H1 (cell line): ENCODE data around the gene TNS1. TPM values are rescaled to one million over a fixed set of nuclear protein-coding genes. Genes with fewer than 3 reads are reported as not detected.

Source experiments
- ATF2 ChIP-seq: IDR thresholded peaks from 2 replicates; pipeline ENCODE4 v1.6.1; 2012; ENCODE audit warnings: low read length, inconsistent platforms
- JUN ChIP-seq: IDR thresholded peaks from 2 replicates; pipeline ENCODE4 v1.6.1; 2011; ENCODE audit warnings: low read depth, mild to moderate bottlenecking, improper control_type of control experiment, low read length
- KDM5A ChIP-seq: fragments of 200-600 bp; IDR thresholded peaks from 2 replicates; pipeline ENCODE4 v1.7.1; 2012; ENCODE audit warnings: mild to moderate bottlenecking, low read length, inconsistent platforms, mixed read lengths
- NRF1 ChIP-seq: IDR thresholded peaks from 2 replicates; pipeline ENCODE4 v1.6.1; 2011; ENCODE audit warnings: mild to moderate bottlenecking, low read depth, low read length, improper control_type of control experiment
- SIX5 ChIP-seq: IDR thresholded peaks from 2 replicates; pipeline ENCODE4 v1.6.1; 2011; ENCODE audit warnings: mild to moderate bottlenecking, low read depth, low read length
- polyA plus RNA-seq, 7 experiments: library from polyadenylated mRNA; depleted of rRNA in 3 of 7; stranded (reverse) in 5 of 7; unstranded in 2 of 7; fragments of >200 nt in 5 of 7; fragments of 200-250 nt in 2 of 7; gene quantifications; 1 replicate in 5 of 7; 2 replicates in 1 of 7; 4 replicates in 1 of 7; pipeline versions ENCODE4 v1.2.1 to v1.2.3, GENCODE V29; 2011 to 2013; ENCODE audit warnings: missing spikeins in 2 of 7, mixed read lengths in 2 of 7
- total RNA-seq: library from RNA; stranded (reverse); fragmentation: NEBNext Ultra II Directional; extraction: Animal tissue kit (Norgen Biotek cat#: 25700); gene quantifications from 2 replicates; pipeline ENCODE4 v1.2.1, GENCODE V29; 2021

The TNS1 gene
- total and polyA plus RNA-seq, 2 of the 8 experiments (the other 6 are each of a cell fraction or from before 2014, with no cell fraction given): 1.5 to 5.1 TPM

GRCh38 chr2:217988840-217989204, 14.0 kb downstream of the TNS1 start (continued):
- TF ChIP-seq NRF1 (no peak), JUN (0 out of 2 replicates have a peak, but pooled peaks have one; percentile 14), SIX5 (no peak), ATF2 (0 out of 2 replicates have a peak, but pooled peaks have one; percentile 16), KDM5A (no peak)
- TF ChIP-seq, all 59 proteins: peak for 2
